ENCODE data around the gene PAX8.

Gene PAX8

GRCh38 chr2:113264713-113265403 lies 13.9 kb downstream of the PAX8 start:
- no peak overlapping the region for H3K4me3 ChIP-seq (ENCODE audit: low read depth, low read length)
- no peak for TF ChIP-seq CTCF (IDR thresholded peaks at IDR 0.05; ENCODE audit: low read depth, low read length)

GRCh38 chr2:113263546-113263945 lies 15.2 kb downstream of the PAX8 start:
- no peak for TF ChIP-seq CTCF (IDR thresholded peaks at IDR 0.05; ENCODE audit: low read depth, low read length)
- H3K4me3 ChIP-seq (ENCODE audit: low read depth, low read length) = no peak overlapping the region

DNA sequence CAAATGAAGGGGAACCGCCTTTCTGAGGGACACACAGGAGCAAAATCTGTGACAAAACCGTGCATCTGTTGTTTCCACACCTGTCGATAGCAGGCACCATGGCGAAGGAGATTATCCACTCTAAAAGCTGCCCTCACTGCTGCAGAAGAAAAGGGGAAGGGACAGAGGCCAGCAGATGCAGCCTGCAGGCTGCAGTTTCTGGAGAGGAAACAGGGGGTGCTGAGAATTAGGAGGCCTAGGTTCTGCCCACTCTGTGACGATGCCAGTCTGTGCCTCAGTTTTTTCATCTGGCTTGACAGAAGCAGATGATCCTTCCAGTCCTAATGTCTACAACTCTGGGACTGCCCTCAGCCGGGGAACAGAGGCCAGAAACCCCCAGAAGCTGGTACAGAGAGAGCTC lies 17.7 kb downstream of the PAX8 start:
- no peak overlapping the region for H3K4me3 ChIP-seq (ENCODE audit: low read depth, low read length)

GRCh38 chr2:113258471-113259147 lies 20.1 kb downstream of the PAX8 start:
- no peak overlapping the region for H3K4me3 ChIP-seq (ENCODE audit: low read depth, low read length)
- TF ChIP-seq CTCF (IDR thresholded peaks at IDR 0.05; ENCODE audit: low read depth, low read length) = no peak

More for the DNA sequence above, 17.7 kb downstream of the PAX8 start:
- TF ChIP-seq CTCF (IDR thresholded peaks at IDR 0.05; ENCODE audit: low read depth, low read length) = no peak

GRCh38 chr2:113257516-113258264 lies 21.0 kb downstream of the PAX8 start:
- H3K4me3 ChIP-seq (ENCODE audit: low read depth, low read length) = no peak overlapping the region
- no peak for TF ChIP-seq CTCF (IDR thresholded peaks at IDR 0.05; ENCODE audit: low read depth, low read length)

GRCh38 chr2:113255140-113256070 lies 23.3 kb downstream of the PAX8 start:
- no peak for TF ChIP-seq CTCF (IDR thresholded peaks at IDR 0.05; ENCODE audit: low read depth, low read length)
- H3K4me3 ChIP-seq (ENCODE audit: low read depth, low read length) = no peak overlapping the region

All from WI38 (cell line).